Neural progenitor cell (in vitro differentiated cells): ENCODE data around the gene LBH. TPM values are rescaled to one million over a fixed set of nuclear protein-coding genes. Genes with fewer than 3 reads are reported as not detected.

Source experiments
- DNase-seq: peaks from one replicate; pipeline ENCODE4 v3.0.0-alpha.2; 2016; ENCODE audit warnings: low spot score
- H2AFZ ChIP-seq: fragments of 200-600 bp; sonication (generic); replicated peaks from 2 replicates; pipeline ENCODE4 v1.6.1; 2016; ENCODE audit warnings: antibody characterized with exemption
- H3F3A ChIP-seq: fragments of 200-600 bp; sonication (generic); 2 replicates; pipeline ENCODE4 v1.6.1; 2016; ENCODE audit warnings: antibody characterized with exemption, low read depth
- H3K27ac ChIP-seq: fragments of 200-600 bp; sonication (generic); 2 replicates; pipeline ENCODE4 v1.5.1; 2016; ENCODE audit warnings: mild to moderate bottlenecking
- H3K27me3 ChIP-seq: fragments of 200-600 bp; sonication (generic); 2 replicates; pipeline ENCODE4 v1.6.1; 2016; ENCODE audit warnings: mild to moderate bottlenecking, moderate library complexity
- H3K36me3 ChIP-seq: fragments of 200-600 bp; sonication (generic); 2 replicates; pipeline ENCODE4 v1.5.1; 2016
- H3K4me1 ChIP-seq: fragments of 200-600 bp; sonication (generic); 2 replicates; pipeline ENCODE4 v1.6.1; 2016; ENCODE audit warnings: mixed run types
- H3K4me2 ChIP-seq: fragments of 200-600 bp; sonication (generic); 2 replicates; pipeline ENCODE4 v1.6.1; 2016
- H3K4me3 ChIP-seq: fragments of 200-600 bp; sonication (generic); 2 replicates; pipeline ENCODE4 v1.5.1; 2016
- H3K79me2 ChIP-seq: fragments of 200-600 bp; sonication (generic); 2 replicates; pipeline ENCODE4 v1.6.1; 2016; ENCODE audit warnings: low read depth
- H3K9ac ChIP-seq: fragments of 200-600 bp; sonication (generic); 2 replicates; pipeline ENCODE4 v1.6.1; 2016
- H3K9me3 ChIP-seq: fragments of 200-600 bp; sonication (generic); 2 replicates; pipeline ENCODE4 v1.5.1; 2016; ENCODE audit warnings: low read depth
- H4K20me1 ChIP-seq: fragments of 200-600 bp; sonication (generic); 2 replicates; pipeline ENCODE4 v1.6.1; 2016; ENCODE audit warnings: low read depth
- H3K27ac Mint-ChIP-seq: 3 replicates; pipeline ENCODE4 v1.8.0; 2021; ENCODE audit warnings: mixed read lengths
- H3K27me3 Mint-ChIP-seq: 2 replicates; pipeline ENCODE4 v1.8.0; 2022; ENCODE audit warnings: low read depth, mild to moderate bottlenecking, inconsistent platforms, moderate library complexity, mixed read lengths; ENCODE audit not compliant: insufficient read depth
- H3K36me3 Mint-ChIP-seq: 3 replicates; pipeline ENCODE4 v1.8.0; 2021; ENCODE audit warnings: mixed read lengths
- H3K4me1 Mint-ChIP-seq: 3 replicates; pipeline ENCODE4 v1.8.0; 2021; ENCODE audit warnings: mixed read lengths
- H3K4me3 Mint-ChIP-seq: 3 replicates; pipeline ENCODE4 v1.8.0; 2021; ENCODE audit warnings: mild to moderate bottlenecking, moderate library complexity, mixed read lengths
- H3K9me3 Mint-ChIP-seq: 3 replicates; pipeline ENCODE4 v1.8.0; 2020; ENCODE audit warnings: mixed read lengths
- CTCF ChIP-seq: fragments of 200-600 bp; sonication (generic); IDR thresholded peaks from 2 replicates; pipeline ENCODE4 v1.5.1; 2017; ENCODE audit warnings: antibody characterized with exemption, mild to moderate bottlenecking
- EZH2 ChIP-seq: fragments of 200-600 bp; sonication (generic); IDR thresholded peaks from 2 replicates; pipeline ENCODE4 v1.6.1; 2017; ENCODE audit warnings: antibody characterized with exemption, mild to moderate bottlenecking, moderate library complexity
- EZH2phosphoT487 ChIP-seq: fragments of 200-600 bp; sonication (generic); IDR thresholded peaks from 2 replicates; pipeline ENCODE4 v1.6.1; 2017; ENCODE audit warnings: antibody characterized with exemption
- total RNA-seq: library from RNA; depleted of rRNA; stranded (reverse); fragments of >200 nt; gene quantifications from 2 replicates; pipeline ENCODE4 v1.2.3, GENCODE V29; 2015; ENCODE audit warnings: low replicate concordance

LBH gene
- total RNA-seq, 1 donor from 2014 or later, result 4.2 TPM

DNA sequence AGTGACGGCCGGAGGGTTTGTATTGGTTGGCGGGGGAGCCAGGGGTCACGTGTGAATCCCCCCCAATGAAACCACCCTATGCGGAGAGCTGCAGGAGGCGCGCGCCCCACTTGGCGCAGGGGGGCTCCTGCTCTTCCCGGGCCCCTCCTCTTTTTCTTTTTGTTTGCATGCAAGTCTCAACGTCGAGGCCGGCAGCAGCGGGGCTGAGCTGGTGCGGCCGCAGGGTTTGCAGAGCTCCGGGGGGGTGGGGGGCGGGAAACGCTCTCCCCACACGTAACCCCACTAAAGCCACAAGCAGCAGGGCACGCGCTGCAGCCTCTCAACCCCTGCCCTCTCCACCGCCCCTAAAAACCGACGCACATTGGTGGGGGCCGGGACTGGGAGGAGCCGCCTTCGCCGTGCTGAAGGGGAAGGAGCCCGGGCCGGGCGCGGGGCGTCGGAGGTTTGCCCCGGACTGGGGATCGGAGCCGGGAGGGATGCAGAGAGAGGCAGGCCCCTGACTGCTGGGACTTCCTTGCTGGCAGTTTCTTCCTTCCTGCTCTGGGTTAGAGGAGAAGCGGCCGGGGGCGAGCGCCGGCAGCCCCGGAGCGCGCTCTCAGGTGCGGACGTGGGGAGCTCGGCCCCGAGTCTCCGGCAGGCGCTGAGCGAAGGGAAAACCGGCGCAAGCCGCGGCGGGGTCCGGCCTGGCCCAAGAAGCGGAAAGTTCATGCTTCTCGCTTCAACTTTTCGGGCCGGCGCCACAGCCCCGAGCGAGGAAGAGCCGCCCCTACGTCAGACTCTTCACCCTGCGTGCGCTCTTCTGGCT, 864 bp downstream of the LBH start:
- Mint-ChIP-seq H3K36me3 (peaks cover 7% of the 10 kb centered on the region), H3K4me1 (peaks cover 20% of the 10 kb centered on the region), H3K4me3 (peak overlapping the region; percentile 88), H3K27ac (peak overlapping the region; percentile 37), H3K27me3 (peaks cover 21% of the 10 kb centered on the region), H3K9me3 (no peaks in the 10 kb centered on the region)
- H3K4me3 ChIP-seq, result peak overlapping the region; percentile 59
- no peak overlapping the region for H3K9ac ChIP-seq
- peak; percentile 69 for DNase-seq
- no peaks in the 10 kb centered on the region for H3K9me3 ChIP-seq
- H4K20me1 ChIP-seq, result peaks cover 3% of the 10 kb centered on the region
- H3K27me3 ChIP-seq, result peaks cover 67% of the 10 kb centered on the region
- H3K79me2 ChIP-seq, result no peaks in the 10 kb centered on the region
- peak overlapping the region; percentile 93 for H3K4me2 ChIP-seq
- peak overlapping the region; percentile 84 for H2AFZ ChIP-seq
- peaks cover 22% of the 10 kb centered on the region for H3K4me1 ChIP-seq
- H3K27ac ChIP-seq, result no peak overlapping the region
- no peaks in the 10 kb centered on the region for H3K36me3 ChIP-seq
- H3F3A ChIP-seq, result peaks cover 36% of the 10 kb centered on the region
- peak; percentile 80 for TF ChIP-seq EZH2phosphoT487
- TF ChIP-seq CTCF, result no peak
- TF ChIP-seq EZH2, result peak; percentile 86

GRCh38 chr2:30232801-30233130, 1.4 kb downstream of the LBH start:
- Histone ChIP-seq H3K79me2 (no peaks in the 10 kb centered on the region), H3K27me3 (peaks cover 65% of the 10 kb centered on the region), H3K9me3 (no peaks in the 10 kb centered on the region), H3K4me3 (peak overlapping the region; percentile 59), H3K36me3 (no peaks in the 10 kb centered on the region), H3K27ac (no peak overlapping the region), H2AFZ (peak overlapping the region; percentile 84), H3K4me2 (peak overlapping the region; percentile 93), H3K4me1 (peaks cover 22% of the 10 kb centered on the region), H3F3A (peaks cover 36% of the 10 kb centered on the region), H4K20me1 (peaks cover 3% of the 10 kb centered on the region), H3K9ac (no peak overlapping the region)
- peak overlapping the region; percentile 88 for H3K4me3 Mint-ChIP-seq
- H3K4me1 Mint-ChIP-seq, result peaks cover 20% of the 10 kb centered on the region
- peaks cover 21% of the 10 kb centered on the region for H3K27me3 Mint-ChIP-seq
- H3K36me3 Mint-ChIP-seq, result peaks cover 7% of the 10 kb centered on the region
- H3K9me3 Mint-ChIP-seq, result no peaks in the 10 kb centered on the region
- H3K27ac Mint-ChIP-seq, result peak overlapping the region; percentile 37
- DNase-seq, result no peak
- TF ChIP-seq CTCF (no peak), EZH2phosphoT487 (no peak), EZH2 (peak; percentile 62)

DNA sequence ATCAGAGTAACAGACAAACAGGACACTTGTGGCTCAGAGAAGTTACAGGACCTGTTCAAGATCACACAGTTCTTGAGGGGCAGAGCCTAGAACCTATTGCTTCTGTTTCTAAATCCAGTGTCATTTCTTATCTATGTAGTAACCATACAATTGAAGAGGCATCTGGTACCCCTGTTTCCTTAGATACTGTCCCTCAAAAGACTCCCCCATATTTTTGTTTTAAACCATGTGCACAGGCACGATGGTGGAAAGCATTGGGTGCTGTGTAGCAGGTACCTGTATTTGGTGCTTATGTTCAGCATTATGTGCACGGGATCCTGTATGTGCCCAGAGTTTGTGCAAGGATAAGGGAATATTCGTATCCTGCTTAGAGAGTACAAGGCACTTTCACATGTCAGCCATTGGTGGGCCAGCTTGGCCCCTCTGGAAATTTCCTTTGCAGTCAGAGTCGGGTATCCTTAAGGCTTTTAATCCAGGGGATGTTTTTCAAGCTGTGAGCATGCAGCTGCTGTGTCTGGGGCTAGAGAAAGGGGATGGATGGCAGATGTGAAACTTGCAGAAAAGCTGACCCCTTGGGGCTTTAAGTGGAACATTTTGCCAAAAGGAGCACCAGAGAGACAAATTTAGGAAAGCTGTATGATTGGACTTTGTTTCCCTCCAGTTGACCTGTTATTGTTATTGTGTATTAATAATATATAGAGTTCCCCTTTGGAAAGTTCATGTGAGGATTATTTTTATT, 2.1 kb downstream of the LBH start:
- Histone ChIP-seq H3K9me3 (no peaks in the 10 kb centered on the region), H3K27ac (no peak overlapping the region), H4K20me1 (peaks cover 3% of the 10 kb centered on the region), H3K27me3 (peaks cover 59% of the 10 kb centered on the region), H3K9ac (no peak overlapping the region), H3K4me1 (peaks cover 22% of the 10 kb centered on the region), H3K4me3 (peak overlapping the region; percentile 59), H3K79me2 (no peaks in the 10 kb centered on the region), H3K36me3 (no peaks in the 10 kb centered on the region), H3F3A (peaks cover 36% of the 10 kb centered on the region), H3K4me2 (peak overlapping the region; percentile 93), H2AFZ (no peak overlapping the region)
- H3K4me1 Mint-ChIP-seq, result peaks cover 23% of the 10 kb centered on the region
- H3K27ac Mint-ChIP-seq, result no peak overlapping the region
- peaks cover 10% of the 10 kb centered on the region for H3K36me3 Mint-ChIP-seq
- no peaks in the 10 kb centered on the region for H3K9me3 Mint-ChIP-seq
- peak; percentile 54 for DNase-seq
- peaks cover 21% of the 10 kb centered on the region for H3K27me3 Mint-ChIP-seq
- TF ChIP-seq EZH2phosphoT487 (no peak), CTCF (no peak), EZH2 (no peak)
- H3K4me3 Mint-ChIP-seq, result peak overlapping the region; percentile 88
